OCI-LY7 (cell line): ENCODE data around the gene MAN1C1. TPM values are rescaled to one million over a fixed set of nuclear protein-coding genes. Genes with fewer than 3 reads are reported as not detected.

Experiments
- BruUV-seq: library from RNA; stranded (reverse); fragments of 400-500 nt; replicated peaks from 2 replicates; lab custom pipeline; 2021; lab: Mats Ljungman, UMichigan
- CTCF ChIA-PET: fragments of 300-600 bp; sonication (Branson Sonifier 250); formaldehyde crosslinking; loops from one replicate; lab custom pipeline; 2022; ENCODE audit warnings: antibody characterized with exemption; ENCODE audit not compliant: unreplicated experiment; lab: Charles Lee
- POLR2A ChIA-PET: fragments of 300-600 bp; sonication (Branson Sonifier 250); formaldehyde crosslinking; loops from one replicate; lab custom pipeline; 2022; ENCODE audit warnings: antibody characterized with exemption; lab: Charles Lee
- DNase-seq: peaks from one replicate; pipeline ENCODE4 v3.0.0-alpha.2; 2015; ENCODE audit warnings: low spot score
- H2AFZ ChIP-seq: fragments of 200-600 bp; sonication (generic), shearing (Covaris generic); 2 replicates; pipeline ENCODE4 v1.6.1; 2014; ENCODE audit warnings: mild to moderate bottlenecking, antibody characterized with exemption, low read length, moderate library complexity
- H3K27ac ChIP-seq: fragments of 200-600 bp; sonication (generic); 2 replicates; pipeline ENCODE4 v1.5.1; 2014; ENCODE audit warnings: mixed run types, low read depth, mild to moderate bottlenecking, moderate library complexity, low read length, inconsistent platforms; ENCODE audit not compliant: poor library complexity, severe bottlenecking
- H3K36me3 ChIP-seq: fragments of 200-600 bp; sonication (generic); 2 replicates; pipeline ENCODE4 v1.6.1; 2014; ENCODE audit warnings: mild to moderate bottlenecking, antibody characterized with exemption, low read length, moderate library complexity, mixed read lengths; ENCODE audit not compliant: insufficient read depth
- H3K4me1 ChIP-seq: fragments of 200-600 bp; sonication (generic); 2 replicates; pipeline ENCODE4 v1.5.1; 2014; ENCODE audit warnings: mild to moderate bottlenecking, low read length; ENCODE audit not compliant: insufficient read depth, poor library complexity, severe bottlenecking
- H3K4me2 ChIP-seq: fragments of 200-600 bp; sonication (generic); 2 replicates; pipeline ENCODE4 v1.6.1; 2014; ENCODE audit warnings: mild to moderate bottlenecking, low read length
- H3K4me3 ChIP-seq: fragments of 200-600 bp; sonication (generic); 2 replicates; pipeline ENCODE4 v1.5.1; 2014; ENCODE audit warnings: mild to moderate bottlenecking, low read depth, low read length; ENCODE audit not compliant: poor library complexity, severe bottlenecking
- H3K79me2 ChIP-seq: fragments of 200-600 bp; sonication (generic); 2 replicates; pipeline ENCODE4 v1.6.1; 2016; ENCODE audit warnings: low read depth, mild to moderate bottlenecking, low read length, moderate library complexity, mixed read lengths; ENCODE audit not compliant: insufficient read depth
- H3K9me2 ChIP-seq: fragments of 200-600 bp; sonication (generic); 2 replicates; pipeline ENCODE4 v1.6.1; 2016; ENCODE audit warnings: mild to moderate bottlenecking, low read length, mixed read lengths; ENCODE audit not compliant: insufficient read depth
- H3K9me3 ChIP-seq: fragments of 200-600 bp; sonication (generic); 2 replicates; pipeline ENCODE4 v1.6.1; 2014; ENCODE audit warnings: mild to moderate bottlenecking, mixed run types, low read length, mixed read lengths
- H4K20me1 ChIP-seq: fragments of 200-600 bp; sonication (generic); 2 replicates; pipeline ENCODE4 v1.6.1; 2014; ENCODE audit warnings: mild to moderate bottlenecking, antibody characterized with exemption, low read length, moderate library complexity, mixed read lengths; ENCODE audit not compliant: insufficient read depth
- EZH2phosphoT487 ChIP-seq: fragments of 200-600 bp; sonication (generic); IDR thresholded peaks from 2 replicates; pipeline ENCODE4 v1.6.1; 2018; ENCODE audit warnings: low read depth, borderline replicate concordance, mild to moderate bottlenecking, mixed run types, antibody characterized with exemption, low read length, moderate library complexity, mixed read lengths
- intact Hi-C: fragments of 100-400 bp; cut with micrococcal nuclease; formaldehyde crosslinking; loops from one replicate; pipeline ENCODE4 v1.10.0; 2022; ENCODE audit not compliant: unreplicated experiment
- total RNA-seq, 2 experiments: library from RNA; depleted of rRNA in 1 of 2; stranded (reverse); fragments of >200 nt in 1 of 2; shearing (Covaris generic) in 1 of 2; gene quantifications; 2 replicates each; pipeline ENCODE4 v1.2.3, GENCODE V29; 2014 to 2022
- TF ChIP-seq, protein P1 (sequence below): fragments of 200-600 bp; sonication (generic); conservative IDR thresholded peaks from 2 replicates; pipeline ENCODE4 v1.5.1; 2014; ENCODE audit warnings: mild to moderate bottlenecking, antibody characterized with exemption, low read length, moderate library complexity, mixed read lengths

Gene MAN1C1
- total RNA-seq, 2 experiments from 2014 or later, result 3.0 to 4.9 TPM

DNA sequence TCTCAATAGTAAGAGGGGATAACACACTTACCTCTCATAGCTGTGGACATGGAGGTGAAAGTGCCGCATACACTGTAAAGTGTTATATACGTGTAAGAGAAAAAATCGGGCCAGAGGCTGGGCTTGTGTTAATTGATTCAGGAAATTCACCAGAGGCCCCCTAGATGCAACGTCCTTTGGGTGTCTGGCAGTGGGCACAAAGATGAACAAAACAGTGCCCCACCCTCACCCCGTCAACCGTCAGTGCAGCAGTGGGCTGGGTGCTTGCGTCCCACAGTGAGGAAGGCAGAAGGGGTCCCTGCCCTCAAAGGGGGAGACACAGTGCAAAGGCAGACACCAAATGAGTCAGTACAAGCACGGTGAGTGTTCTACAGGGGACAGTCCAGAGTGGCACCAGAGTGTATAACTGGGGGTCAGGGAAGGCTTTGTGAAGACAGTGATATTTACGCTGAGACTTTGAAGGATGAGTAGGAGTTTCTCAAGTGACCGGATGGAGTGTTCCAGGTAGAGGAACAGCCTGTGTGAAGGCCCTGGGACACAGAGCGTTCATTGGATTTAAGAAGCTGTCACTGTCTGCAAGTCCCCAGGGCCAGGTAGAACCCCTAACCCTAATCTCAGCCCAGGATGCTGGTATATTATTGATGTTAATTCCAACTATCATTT, 196.6 kb downstream of the MAN1C1 start:
- intact Hi-C loops, result loop anchor here (5.0 kb wide), 2 partner anchors 196 to 291 kb away; partner anchors contain the start of gene MAN1C1
- Histone ChIP-seq H3K9me3 (no peaks in the 10 kb centered on the region), H3K4me2 (no peak overlapping the region), H3K27ac (no peak overlapping the region), H3K4me1 (peaks cover 29% of the 10 kb centered on the region), H2AFZ (no peak overlapping the region), H3K9me2 (no peaks in the 10 kb centered on the region), H3K36me3 (no peaks in the 10 kb centered on the region), H4K20me1 (no peaks in the 10 kb centered on the region), H3K4me3 (no peak overlapping the region), H3K79me2 (no peaks in the 10 kb centered on the region)
- ChIA-PET POLR2A (interaction anchor here (1.1 kb wide), 1 partner anchor 254 kb away, joined by 3 read pairs; no protein-coding TSS in a partner anchor), CTCF (interaction anchor here (0.6 kb wide), 1 partner anchor 298 kb away, joined by 3 read pairs; the partner anchor contains the start of gene PDIK1L)
- TF ChIP-seq, protein P1, sequence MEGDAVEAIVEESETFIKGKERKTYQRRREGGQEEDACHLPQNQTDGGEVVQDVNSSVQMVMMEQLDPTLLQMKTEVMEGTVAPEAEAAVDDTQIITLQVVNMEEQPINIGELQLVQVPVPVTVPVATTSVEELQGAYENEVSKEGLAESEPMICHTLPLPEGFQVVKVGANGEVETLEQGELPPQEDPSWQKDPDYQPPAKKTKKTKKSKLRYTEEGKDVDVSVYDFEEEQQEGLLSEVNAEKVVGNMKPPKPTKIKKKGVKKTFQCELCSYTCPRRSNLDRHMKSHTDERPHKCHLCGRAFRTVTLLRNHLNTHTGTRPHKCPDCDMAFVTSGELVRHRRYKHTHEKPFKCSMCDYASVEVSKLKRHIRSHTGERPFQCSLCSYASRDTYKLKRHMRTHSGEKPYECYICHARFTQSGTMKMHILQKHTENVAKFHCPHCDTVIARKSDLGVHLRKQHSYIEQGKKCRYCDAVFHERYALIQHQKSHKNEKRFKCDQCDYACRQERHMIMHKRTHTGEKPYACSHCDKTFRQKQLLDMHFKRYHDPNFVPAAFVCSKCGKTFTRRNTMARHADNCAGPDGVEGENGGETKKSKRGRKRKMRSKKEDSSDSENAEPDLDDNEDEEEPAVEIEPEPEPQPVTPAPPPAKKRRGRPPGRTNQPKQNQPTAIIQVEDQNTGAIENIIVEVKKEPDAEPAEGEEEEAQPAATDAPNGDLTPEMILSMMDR, result no peak
- TF ChIP-seq EZH2phosphoT487, result no peak
- BruUV-seq, result no TSS peak
- DNase-seq, result no peak

DNA sequence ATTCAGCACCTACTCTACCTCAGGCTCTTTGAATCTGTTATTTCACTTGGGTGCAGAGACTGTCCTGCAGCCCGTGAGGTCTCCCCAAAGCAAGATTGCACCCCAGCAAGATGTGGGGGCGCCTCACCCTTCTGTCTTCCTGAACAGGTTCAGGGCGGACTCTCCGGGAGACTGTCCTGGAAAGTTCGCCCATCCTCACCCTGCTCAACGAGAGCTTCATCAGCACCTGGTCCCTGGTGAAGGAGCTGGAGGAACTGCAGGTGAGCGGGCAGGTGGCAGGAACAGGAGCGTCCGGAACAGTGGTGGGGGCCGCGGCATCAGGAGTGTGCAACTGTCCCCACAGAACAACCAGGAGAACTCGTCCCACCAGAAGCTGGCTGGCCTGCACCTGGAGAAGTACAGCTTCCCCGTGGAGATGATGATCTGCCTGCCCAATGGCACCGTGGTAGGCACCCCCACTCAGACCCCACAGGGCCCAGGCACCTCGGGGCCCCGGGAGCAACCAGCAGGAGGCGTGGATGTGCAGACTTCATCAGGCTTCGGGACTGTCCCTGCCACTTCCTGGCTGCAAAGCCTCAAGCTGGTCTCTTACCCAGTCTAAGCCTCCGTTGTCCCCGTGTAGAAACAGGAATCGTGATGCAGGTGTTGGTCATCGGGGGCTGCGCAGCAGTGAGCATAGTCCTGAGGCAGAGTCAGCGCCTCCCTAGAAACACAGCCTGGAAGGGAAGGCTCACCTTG, 197.3 kb downstream of the MAN1C1 start:
- CTCF ChIA-PET, result no interaction called here
- no peak overlapping the region for H3K27ac ChIP-seq
- no peak for DNase-seq
- H3K9me2 ChIP-seq, result no peaks in the 10 kb centered on the region
- no peaks in the 10 kb centered on the region for H3K36me3 ChIP-seq
- no peaks in the 10 kb centered on the region for H4K20me1 ChIP-seq
- no peaks in the 10 kb centered on the region for H3K9me3 ChIP-seq
- POLR2A ChIA-PET, result no interaction called here
- H3K79me2 ChIP-seq, result no peaks in the 10 kb centered on the region
- no TSS peak for BruUV-seq
- no peak for TF ChIP-seq EZH2phosphoT487
- TF ChIP-seq, protein P1, result peak; percentile 47
- intact Hi-C loops, result loop anchor here (5.0 kb wide), 2 partner anchors 197 to 292 kb away; partner anchors contain the start of gene MAN1C1
- H2AFZ ChIP-seq, result no peak overlapping the region
- peaks cover 36% of the 10 kb centered on the region for H3K4me1 ChIP-seq
- H3K4me2 ChIP-seq, result no peak overlapping the region
- no peak overlapping the region for H3K4me3 ChIP-seq
